ENCODE data around the gene TRDMT1. TPM values are rescaled to one million over a fixed set of nuclear protein-coding genes. Genes with fewer than 3 reads are reported as not detected.
A peak's percentile ranks its signal among the peaks of the same experiment; 100 is the strongest.

Gene TRDMT1
- total RNA-seq, 1 donor from 2014 or later: 5.9 TPM

GRCh38 chr10:17147884-17148489 lies 53.5 kb downstream of the TRDMT1 start:
- Histone ChIP-seq H3K36me3 (ENCODE audit: insufficient read depth, low read length) (no peaks in the 10 kb centered on the region), H3K27ac (ENCODE audit: low read depth, low read length) (no peak overlapping the region), H3K9me3 (ENCODE audit: insufficient read depth, low read depth, low read length) (no peaks in the 10 kb centered on the region), H4K20me1 (ENCODE audit: insufficient read depth, low read length) (no peaks in the 10 kb centered on the region), H2AFZ (ENCODE audit: low read depth, low read length) (no peak overlapping the region), H3K79me2 (ENCODE audit: insufficient read depth, low read length) (no peaks in the 10 kb centered on the region), H3K9ac (ENCODE audit: low read length) (no peak overlapping the region), H3K27me3 (ENCODE audit: insufficient read depth, low read length) (no peaks in the 10 kb centered on the region), H3K4me3 (ENCODE audit: insufficient read depth, low read depth, low read length) (no peak overlapping the region), H3K4me2 (ENCODE audit: low read length) (no peak overlapping the region), H3K4me1 (ENCODE audit: insufficient read depth, low read length) (no peaks in the 10 kb centered on the region)
- Mint-ChIP-seq H3K27ac (ENCODE audit: unreplicated experiment) (peak overlapping the region; percentile 29), H3K27me3 (ENCODE audit: low read depth, unreplicated experiment) (no peaks in the 10 kb centered on the region), H3K4me3 (ENCODE audit: unreplicated experiment) (peak overlapping the region; percentile 23), H3K9me3 (ENCODE audit: unreplicated experiment) (no peaks in the 10 kb centered on the region), H3K36me3 (ENCODE audit: low read depth, unreplicated experiment) (peaks cover 2% of the 10 kb centered on the region), H3K4me1 (ENCODE audit: low read depth, unreplicated experiment) (peaks cover 9% of the 10 kb centered on the region)
- no peak for DNase-seq (ENCODE audit: low read depth)
- no peak for FAIRE-seq
- TF ChIP-seq EZH2 (IDR thresholded peaks at IDR 0.05; ENCODE audit: insufficient read depth, low read length): no peak
- no peak for TF ChIP-seq CTCF (IDR thresholded peaks at IDR 0.05; ENCODE audit: insufficient read depth, low read depth, low read length)

- H3K9ac ChIP-seq (ENCODE audit: low read length): no peak overlapping the region
- Mint-ChIP-seq H3K36me3 (ENCODE audit: low read depth, unreplicated experiment) (peaks cover 2% of the 10 kb centered on the region), H3K9me3 (ENCODE audit: unreplicated experiment) (no peaks in the 10 kb centered on the region), H3K27ac (ENCODE audit: unreplicated experiment) (no peak overlapping the region), H3K27me3 (ENCODE audit: low read depth, unreplicated experiment) (no peaks in the 10 kb centered on the region), H3K4me3 (ENCODE audit: unreplicated experiment) (no peak overlapping the region), H3K4me1 (ENCODE audit: low read depth, unreplicated experiment) (peaks cover 8% of the 10 kb centered on the region)
- no peak overlapping the region for H3K4me2 ChIP-seq (ENCODE audit: low read length)
- H3K4me3 ChIP-seq (ENCODE audit: insufficient read depth, low read depth, low read length): no peak overlapping the region
- H4K20me1 ChIP-seq (ENCODE audit: insufficient read depth, low read length): no peaks in the 10 kb centered on the region
- no peaks in the 10 kb centered on the region for H3K79me2 ChIP-seq (ENCODE audit: insufficient read depth, low read length)
- no peak overlapping the region for H2AFZ ChIP-seq (ENCODE audit: low read depth, low read length)
- H3K9me3 ChIP-seq (ENCODE audit: insufficient read depth, low read depth, low read length): no peaks in the 10 kb centered on the region
- no peak for DNase-seq (ENCODE audit: low read depth)
- H3K36me3 ChIP-seq (ENCODE audit: insufficient read depth, low read length): no peaks in the 10 kb centered on the region
- no peaks in the 10 kb centered on the region for H3K27me3 ChIP-seq (ENCODE audit: insufficient read depth, low read length)
- no peak for TF ChIP-seq EZH2 (IDR thresholded peaks at IDR 0.05; ENCODE audit: insufficient read depth, low read length)
- no peak for TF ChIP-seq CTCF (IDR thresholded peaks at IDR 0.05; ENCODE audit: insufficient read depth, low read depth, low read length)
- FAIRE-seq: no peak
- H3K4me1 ChIP-seq (ENCODE audit: insufficient read depth, low read length): no peaks in the 10 kb centered on the region
- no peak overlapping the region for H3K27ac ChIP-seq (ENCODE audit: low read depth, low read length)
Observed at GRCh38 chr10:17146892-17147291, 54.6 kb downstream of the TRDMT1 start.

DNA sequence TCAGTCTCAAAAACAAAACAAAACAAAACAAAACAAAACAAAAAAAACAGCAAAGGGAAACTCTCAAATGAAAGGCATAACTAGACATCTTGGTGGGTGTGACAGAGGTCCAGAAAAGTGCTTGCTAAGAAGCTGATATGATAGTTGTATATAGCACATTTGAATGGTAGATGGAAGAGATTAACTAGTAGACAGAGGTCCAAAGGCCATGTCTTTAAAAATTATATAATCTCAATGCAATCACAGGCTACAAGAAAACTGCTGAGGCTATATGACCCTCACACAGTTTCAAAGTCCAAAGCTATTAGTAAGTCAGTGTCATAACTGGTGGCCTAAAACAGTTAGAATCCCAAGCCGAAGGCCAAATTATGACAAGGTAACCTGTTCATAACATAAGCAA lies 56.2 kb downstream of the TRDMT1 start:
- no peaks in the 10 kb centered on the region for H3K27me3 Mint-ChIP-seq (ENCODE audit: low read depth, unreplicated experiment)

More for the DNA sequence above, 56.2 kb downstream of the TRDMT1 start:
- Histone ChIP-seq H4K20me1 (ENCODE audit: insufficient read depth, low read length) (no peaks in the 10 kb centered on the region), H3K9me3 (ENCODE audit: insufficient read depth, low read depth, low read length) (no peaks in the 10 kb centered on the region), H3K4me1 (ENCODE audit: insufficient read depth, low read length) (no peaks in the 10 kb centered on the region), H3K27me3 (ENCODE audit: insufficient read depth, low read length) (no peaks in the 10 kb centered on the region), H3K27ac (ENCODE audit: low read depth, low read length) (no peak overlapping the region), H3K9ac (ENCODE audit: low read length) (no peak overlapping the region), H3K79me2 (ENCODE audit: insufficient read depth, low read length) (no peaks in the 10 kb centered on the region), H3K36me3 (ENCODE audit: insufficient read depth, low read length) (no peaks in the 10 kb centered on the region), H3K4me2 (ENCODE audit: low read length) (no peak overlapping the region), H2AFZ (ENCODE audit: low read depth, low read length) (no peak overlapping the region), H3K4me3 (ENCODE audit: insufficient read depth, low read depth, low read length) (no peak overlapping the region)
- Mint-ChIP-seq H3K9me3 (ENCODE audit: unreplicated experiment) (no peaks in the 10 kb centered on the region), H3K36me3 (ENCODE audit: low read depth, unreplicated experiment) (peaks cover 2% of the 10 kb centered on the region), H3K27ac (ENCODE audit: unreplicated experiment) (no peak overlapping the region), H3K4me1 (ENCODE audit: low read depth, unreplicated experiment) (peaks cover 6% of the 10 kb centered on the region), H3K4me3 (ENCODE audit: unreplicated experiment) (no peak overlapping the region)
- TF ChIP-seq EZH2 (IDR thresholded peaks at IDR 0.05; ENCODE audit: insufficient read depth, low read length): no peak
- no peak for TF ChIP-seq CTCF (IDR thresholded peaks at IDR 0.05; ENCODE audit: insufficient read depth, low read depth, low read length)
- DNase-seq (ENCODE audit: low read depth) (no peak), FAIRE-seq (no peak)
